ENCODE data around the gene ZDHHC23.

DNA sequence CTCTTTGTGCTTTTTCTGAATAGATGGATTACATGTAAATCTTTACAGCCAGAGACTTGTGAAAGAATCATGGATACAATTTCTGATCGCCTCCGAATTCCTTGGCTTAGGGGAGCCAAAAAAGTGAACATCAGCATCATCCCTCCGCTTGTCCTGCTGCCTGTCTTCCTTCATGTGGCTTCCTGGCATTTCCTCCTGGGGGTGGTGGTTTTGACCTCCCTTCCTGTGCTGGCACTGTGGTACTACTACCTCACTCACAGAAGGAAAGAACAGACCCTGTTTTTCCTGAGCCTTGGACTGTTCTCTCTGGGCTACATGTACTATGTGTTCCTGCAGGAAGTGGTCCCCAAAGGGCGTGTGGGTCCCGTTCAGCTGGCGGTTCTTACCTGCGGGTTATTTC lies 5.9 kb downstream of the ZDHHC23 start:
- TF ChIP-seq PPARD (CRISPR knock-in tag; IDR thresholded peaks at IDR 0.05) (no peak), CTCF (IDR thresholded peaks at IDR 0.05 in 2 of 3, conservative IDR thresholded peaks at IDR 0.05 in 1 of 3; ENCODE audit: insufficient read depth in 2 of 3, low read depth in 1 of 3, low read length in 3 of 3) (no peak), ATF1 (CRISPR knock-in tag; IDR thresholded peaks at IDR 0.05) (no peak), ATF1 (tag; IDR thresholded peaks at IDR 0.05) (no peak), MYC (IDR thresholded peaks at IDR 0.05; ENCODE audit: low read depth, low read length) (no peak), MYC (CRISPR knock-in tag; IDR thresholded peaks at IDR 0.05; ENCODE audit: borderline replicate concordance, low read depth) (no peak), NRF1 (conservative IDR thresholded peaks at IDR 0.05 in 1 of 2, IDR thresholded peaks at IDR 0.05 in 1 of 2) (no peak), E2F1 (CRISPR knock-in tag; IDR thresholded peaks at IDR 0.05) (no peak), ZNF707 (CRISPR knock-in tag; conservative IDR thresholded peaks at IDR 0.05) (no peak), ZNF143 (CRISPR knock-in tag; IDR thresholded peaks at IDR 0.05) (no peak), RBBP5 (IDR thresholded peaks at IDR 0.05; ENCODE audit: borderline replicate concordance, insufficient read depth, low read length, poor library complexity, severe bottlenecking) (no peak), ZC3H11A (IDR thresholded peaks at IDR 0.05; ENCODE audit: low read depth, low read length) (no peak)
- TF ChIP-seq, protein P1, sequence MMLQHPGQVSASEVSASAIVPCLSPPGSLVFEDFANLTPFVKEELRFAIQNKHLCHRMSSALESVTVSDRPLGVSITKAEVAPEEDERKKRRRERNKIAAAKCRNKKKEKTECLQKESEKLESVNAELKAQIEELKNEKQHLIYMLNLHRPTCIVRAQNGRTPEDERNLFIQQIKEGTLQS (IDR thresholded peaks at IDR 0.05) = no peak
- TF ChIP-seq, protein P1 (CRISPR knock-in tag; conservative IDR thresholded peaks at IDR 0.05) = no peak
- TF ChIP-seq, protein P2, sequence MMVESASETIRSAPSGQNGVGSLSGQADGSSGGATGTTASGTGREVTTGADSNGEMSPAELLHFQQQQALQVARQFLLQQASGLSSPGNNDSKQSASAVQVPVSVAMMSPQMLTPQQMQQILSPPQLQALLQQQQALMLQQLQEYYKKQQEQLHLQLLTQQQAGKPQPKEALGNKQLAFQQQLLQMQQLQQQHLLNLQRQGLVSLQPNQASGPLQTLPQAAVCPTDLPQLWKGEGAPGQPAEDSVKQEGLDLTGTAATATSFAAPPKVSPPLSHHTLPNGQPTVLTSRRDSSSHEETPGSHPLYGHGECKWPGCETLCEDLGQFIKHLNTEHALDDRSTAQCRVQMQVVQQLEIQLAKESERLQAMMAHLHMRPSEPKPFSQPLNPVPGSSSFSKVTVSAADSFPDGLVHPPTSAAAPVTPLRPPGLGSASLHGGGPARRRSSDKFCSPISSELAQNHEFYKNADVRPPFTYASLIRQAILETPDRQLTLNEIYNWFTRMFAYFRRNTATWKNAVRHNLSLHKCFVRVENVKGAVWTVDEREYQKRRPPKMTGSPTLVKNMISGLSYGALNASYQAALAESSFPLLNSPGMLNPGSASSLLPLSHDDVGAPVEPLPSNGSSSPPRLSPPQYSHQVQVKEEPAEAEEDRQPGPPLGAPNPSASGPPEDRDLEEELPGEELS (CRISPR knock-in tag; IDR thresholded peaks at IDR 0.05; ENCODE audit: borderline replicate concordance) = no peak
